Superior temporal gyrus (tissue), 1 donor: ENCODE measurements around the gene SIRT2.
"Not testable (repeated sequence)": the region's sequence is repeated elsewhere in the genome, so short reads cannot be mapped to it uniquely, and the experiment has no call there.

Source experiments
- DNase-seq: peaks from one replicate; pipeline ENCODE4 v3.0.0-alpha.2; 2016; ENCODE audit errors: extremely low spot score

The SIRT2 gene

GRCh38 chr19:38899447-38900201, at the start of gene SIRT2, which contains the start of gene NFKBIB:
Gene SIRT2 (minus strand): TSS chr19:38899618. CDS start chr19:38899521, 97 bp downstream.
Gene NFKBIB (plus strand): TSS chr19:38899969. CDS start chr19:38900033, 64 bp downstream.
- DNase-seq: peak; percentile 100

DNA sequence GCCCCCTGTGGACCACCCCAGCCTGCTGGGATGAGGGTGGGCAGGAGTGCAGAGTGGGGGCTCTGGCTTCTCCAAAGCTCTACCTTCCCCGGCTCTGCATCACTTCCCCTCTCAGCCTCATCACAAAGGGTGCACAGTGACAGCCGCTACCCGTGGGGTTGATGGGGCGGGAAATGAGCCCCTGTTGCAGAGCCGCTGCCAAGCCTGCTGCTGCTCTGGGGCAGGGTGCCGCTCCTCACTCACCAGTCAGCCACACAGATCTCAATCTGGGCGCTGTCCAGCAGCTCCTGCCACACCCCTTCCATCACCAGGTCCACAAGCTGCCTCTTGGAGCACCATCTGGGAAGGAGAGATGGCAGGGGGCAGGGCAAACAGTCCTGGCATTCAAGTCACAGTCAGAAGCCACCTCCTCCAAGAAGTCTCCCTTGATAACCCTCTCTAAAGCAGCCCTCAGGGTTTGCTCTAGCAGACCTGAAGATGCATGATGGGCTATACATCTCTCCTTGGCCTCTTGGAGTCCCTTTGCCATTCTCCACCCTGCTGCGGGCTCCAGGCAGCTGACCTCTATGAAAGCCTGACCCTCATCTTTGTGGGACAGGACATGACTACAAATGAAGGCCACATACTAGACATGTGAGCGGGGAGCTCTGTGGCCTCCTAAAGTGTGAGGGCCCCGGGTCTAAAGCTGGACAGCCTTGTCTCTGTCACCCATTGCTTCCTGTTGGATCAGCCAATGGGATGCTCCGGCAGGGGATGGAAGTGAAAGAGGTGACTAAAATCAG, 47.0 kb upstream of the SIRT2 start:
- no peak for DNase-seq

GRCh38 chr19:38945562-38946228, 46.3 kb upstream of the SIRT2 start:
- DNase-seq: no peak

DNA sequence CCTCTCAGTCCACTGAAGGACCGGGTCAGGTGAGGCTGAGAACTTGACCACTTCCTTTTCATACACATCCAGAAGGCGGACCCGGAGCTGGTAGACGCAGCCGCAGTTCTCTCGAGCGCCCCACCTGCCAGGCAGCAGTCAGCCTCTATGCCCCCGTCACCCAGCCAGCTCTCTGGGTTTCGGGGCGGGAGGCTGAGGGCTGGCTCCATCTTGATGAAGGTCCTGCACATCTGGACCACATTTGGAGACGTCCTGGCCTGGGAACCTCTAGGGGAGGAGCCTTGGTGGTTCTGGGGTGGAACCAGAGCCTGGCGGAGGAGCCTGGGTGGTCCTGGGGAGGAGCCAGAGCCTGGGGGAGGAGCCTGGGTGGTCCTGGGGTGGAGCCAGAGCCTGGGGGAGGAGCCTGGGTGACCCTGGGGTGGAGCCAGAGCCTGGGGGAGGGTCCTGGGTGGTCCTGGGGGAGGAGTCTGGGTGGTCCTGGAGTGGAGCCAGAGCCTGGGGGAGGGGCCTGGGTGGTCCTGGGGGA, 45.6 kb upstream of the SIRT2 start:
- no peak for DNase-seq

- DNase-seq: no peak
Measured at GRCh38 chr19:38942471-38943181, 43.2 kb upstream of the SIRT2 start.

GRCh38 chr19:38941979-38942378, 42.6 kb upstream of the SIRT2 start:
- no peak for DNase-seq

- DNase-seq: not testable (repeated sequence)
Measured at GRCh38 chr19:38941466-38941865, 42.0 kb upstream of the SIRT2 start.

GRCh38 chr19:38939957-38940356, 40.5 kb upstream of the SIRT2 start:
- no peak for DNase-seq

DNA sequence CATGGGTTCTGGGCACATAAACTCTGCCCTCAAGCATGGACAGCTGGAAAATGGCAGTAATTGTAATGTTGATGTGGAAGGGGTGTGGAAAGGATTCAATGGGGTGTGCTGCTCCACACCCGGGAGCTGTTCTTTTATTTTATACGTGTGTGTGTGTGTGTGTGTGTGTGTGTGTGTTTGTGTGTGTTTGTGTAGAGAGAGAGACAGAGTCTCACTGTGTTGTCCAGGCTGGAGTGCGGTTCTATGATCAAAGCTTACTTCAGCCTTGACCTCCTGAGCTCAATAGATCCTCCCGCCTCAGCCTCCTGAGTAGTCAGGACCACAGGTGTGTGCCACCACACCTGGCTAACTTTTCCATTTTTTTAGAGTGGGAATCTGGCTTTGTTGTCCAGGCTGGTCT, 34.1 kb upstream of the SIRT2 start:
- no peak for DNase-seq

DNA sequence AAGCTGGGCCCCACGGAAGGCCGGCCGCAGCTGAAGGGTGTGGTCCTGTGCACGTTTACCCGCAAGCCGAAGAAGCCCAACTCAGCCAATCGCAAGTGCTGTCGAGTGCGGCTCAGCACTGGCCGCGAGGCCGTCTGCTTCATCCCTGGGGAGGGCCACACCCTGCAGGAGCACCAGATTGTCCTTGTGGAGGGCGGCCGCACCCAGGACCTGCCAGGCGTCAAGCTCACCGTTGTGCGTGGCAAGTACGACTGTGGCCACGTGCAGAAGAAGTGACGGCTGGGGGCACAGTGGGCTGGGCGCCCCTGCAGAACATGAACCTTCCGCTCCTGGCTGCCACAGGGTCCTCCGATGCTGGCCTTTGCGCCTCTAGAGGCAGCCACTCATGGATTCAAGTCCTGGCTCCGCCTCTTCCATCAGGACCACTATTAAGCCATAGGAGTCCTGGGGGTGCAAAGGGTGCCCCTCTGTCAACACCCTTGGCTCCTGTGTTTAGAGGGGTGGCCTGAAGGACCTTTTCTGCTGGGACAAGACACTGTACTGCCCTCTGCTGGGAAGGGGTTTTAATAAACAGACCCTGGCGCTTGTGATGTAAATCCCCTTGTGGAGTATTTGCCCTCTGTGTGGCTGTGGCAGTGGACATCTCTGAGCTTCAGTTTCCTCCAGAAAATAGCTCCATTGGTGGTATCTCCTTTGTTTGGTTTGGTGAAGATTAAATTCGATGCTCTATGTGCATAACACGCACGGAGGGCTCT, 33.2 kb upstream of the SIRT2 start:
- DNase-seq: no peak

GRCh38 chr19:38931521-38931793, 32.0 kb upstream of the SIRT2 start:
- DNase-seq: no peak

- peak; percentile 100 for DNase-seq
Measured at GRCh38 chr19:38930776-38931520, 31.5 kb upstream of the SIRT2 start, which contains the start of gene MRPS12. Gene MRPS12 (plus strand): TSS chr19:38930944. CDS start chr19:38931295, 351 bp downstream.

DNA sequence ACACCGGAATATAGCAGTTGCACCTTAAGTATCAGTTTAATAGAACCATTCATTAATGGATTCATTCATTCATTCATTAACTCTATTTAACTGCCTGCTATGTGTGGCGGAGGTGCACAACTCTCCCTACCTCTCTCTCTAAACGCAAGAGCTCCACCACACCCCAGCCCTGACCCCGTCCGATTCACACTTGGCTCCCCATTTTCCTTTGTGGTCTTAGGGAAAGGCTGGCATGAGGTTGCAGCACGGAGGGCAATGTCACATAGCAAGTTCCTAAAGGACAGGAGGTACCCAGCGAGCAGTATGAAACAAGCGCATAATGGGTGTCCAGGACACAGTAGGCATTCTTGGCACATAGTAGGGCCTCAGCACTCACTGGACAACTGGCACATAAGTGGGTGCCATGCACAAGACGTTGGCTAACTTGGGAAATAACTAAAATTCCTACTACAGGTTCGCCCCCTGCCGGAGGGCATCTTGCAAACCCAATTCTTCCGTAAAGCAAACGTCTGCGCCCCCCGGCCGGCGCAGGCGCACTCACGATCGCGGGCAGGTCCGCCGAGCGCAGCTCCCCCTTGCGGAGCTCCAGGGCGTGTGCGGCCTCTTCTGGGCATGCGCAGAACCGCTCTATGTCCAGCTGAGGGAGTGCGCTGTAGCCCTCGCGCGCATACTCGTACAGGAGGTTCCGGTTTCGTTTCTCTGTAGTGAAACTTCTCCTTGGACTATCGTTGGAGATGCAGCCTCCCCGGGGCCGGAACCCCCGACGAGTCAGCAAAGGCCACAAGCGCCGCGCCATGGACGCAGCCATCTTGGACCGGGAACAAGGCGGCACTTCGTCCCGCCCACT, 30.7 kb upstream of the SIRT2 start, which contains the start of gene SARS2:
SARS2 (minus strand) TSS at position 835 of the 847 bp plus-strand sequence; CDS start at position 808, 27 bp downstream.
- DNase-seq: peak; percentile 95

DNA sequence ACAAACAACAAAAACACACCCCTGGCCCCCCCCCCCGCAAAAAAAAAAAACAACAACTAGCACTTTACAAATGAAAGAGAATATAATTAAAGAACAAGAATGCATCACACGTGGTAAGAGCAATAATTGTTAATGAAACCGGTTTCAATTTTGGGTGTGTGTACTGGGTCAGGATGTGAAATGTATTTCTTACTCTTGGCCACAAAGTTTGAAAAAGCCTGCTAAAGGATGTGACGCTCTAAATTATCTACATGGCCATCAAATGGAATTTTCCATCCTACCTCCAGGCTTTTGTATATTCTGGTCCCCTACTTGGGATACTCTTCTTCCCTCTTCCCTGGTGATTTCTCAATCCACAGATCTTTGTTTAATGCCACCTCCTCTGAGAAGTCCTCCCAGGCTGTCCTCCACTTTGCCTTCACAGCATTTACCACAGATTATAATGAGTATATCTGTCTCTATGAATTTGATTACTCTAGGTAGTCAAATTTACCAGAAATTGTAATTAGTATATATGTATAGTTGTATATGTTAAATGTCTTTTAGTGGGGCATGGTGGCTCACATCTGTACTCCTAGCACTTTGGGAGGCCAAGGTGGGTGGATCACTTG, 29.1 kb upstream of the SIRT2 start:
- no peak for DNase-seq

DNA sequence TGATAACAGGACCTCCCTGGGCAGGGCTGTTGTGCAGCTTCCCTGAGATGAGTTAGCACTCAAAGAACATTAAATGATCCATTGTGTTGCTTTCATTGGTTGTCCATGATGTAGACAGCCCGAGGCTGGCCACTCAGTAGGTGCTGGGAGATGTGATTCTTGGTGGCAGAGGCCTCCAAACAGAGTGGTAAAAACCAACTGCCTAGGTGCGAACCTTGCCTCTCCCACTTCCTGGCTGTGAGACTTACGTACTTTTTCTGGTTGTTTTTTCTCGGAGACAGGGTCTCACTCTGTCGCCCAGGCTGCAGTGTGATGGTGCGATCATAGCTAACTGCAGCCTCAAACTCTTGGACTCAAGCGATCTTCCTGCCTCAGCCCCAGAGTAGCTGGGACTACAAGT, 25.0 kb upstream of the SIRT2 start:
- DNase-seq: no peak

GRCh38 chr19:38922482-38922881, 23.1 kb upstream of the SIRT2 start:
- no peak for DNase-seq

DNA sequence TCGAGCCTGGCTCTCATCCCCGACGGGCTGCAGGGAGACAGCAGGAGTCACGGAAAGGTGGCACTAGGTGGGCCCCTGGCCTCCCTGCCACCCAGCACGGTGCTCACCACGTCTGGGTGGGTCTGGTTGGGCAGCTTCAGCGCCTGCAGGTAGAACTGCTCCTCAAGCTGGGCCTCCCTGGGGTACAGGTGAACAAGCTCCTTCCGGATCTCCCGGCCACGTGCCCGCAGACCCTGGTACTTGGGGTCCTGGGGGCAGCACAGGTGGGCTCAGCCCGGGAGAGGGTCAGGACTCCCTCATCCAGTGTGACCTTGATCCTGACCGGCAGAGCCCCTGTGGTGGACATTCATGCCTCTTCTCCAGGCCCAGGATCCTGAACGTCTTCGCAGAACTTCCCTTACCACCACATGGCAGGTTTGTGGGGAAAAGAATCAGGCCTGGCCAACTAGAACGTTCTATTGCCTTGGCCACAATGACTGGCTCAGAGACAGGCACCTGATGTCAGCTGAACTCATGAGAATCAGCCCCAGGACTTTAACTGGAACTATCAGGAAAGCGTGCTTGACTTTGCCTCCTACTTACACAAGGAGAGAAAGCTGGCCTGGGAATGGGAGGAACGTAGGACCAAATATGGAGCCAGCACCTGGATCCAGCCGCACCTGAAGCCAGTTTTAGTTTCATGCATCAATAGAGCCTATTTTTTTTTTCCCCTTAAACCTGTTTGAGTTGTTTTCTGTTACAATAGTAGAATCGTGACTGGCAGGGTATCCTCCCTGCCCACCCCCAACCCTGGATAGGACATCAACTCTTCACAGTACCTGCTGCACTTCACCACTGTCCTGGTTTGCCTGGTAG, 22.2 kb upstream of the SIRT2 start:
- no peak for DNase-seq
